HG02970 (cell line): ENCODE measurements around the gene ALG8.
"Not testable (repeated sequence)": the region's sequence is repeated elsewhere in the genome, so short reads cannot be mapped to it uniquely, and the experiment has no call there.

Source experiments
- ATAC-seq: cut with Tn5 transposase; IDR thresholded peaks from one replicate; pipeline ENCODE4 v1.9.1; 2021; ENCODE audit warnings: mild to moderate bottlenecking, moderate library complexity, moderate number of reproducible peaks; ENCODE audit not compliant: unreplicated experiment, low FRiP score

The ALG8 gene

DNA sequence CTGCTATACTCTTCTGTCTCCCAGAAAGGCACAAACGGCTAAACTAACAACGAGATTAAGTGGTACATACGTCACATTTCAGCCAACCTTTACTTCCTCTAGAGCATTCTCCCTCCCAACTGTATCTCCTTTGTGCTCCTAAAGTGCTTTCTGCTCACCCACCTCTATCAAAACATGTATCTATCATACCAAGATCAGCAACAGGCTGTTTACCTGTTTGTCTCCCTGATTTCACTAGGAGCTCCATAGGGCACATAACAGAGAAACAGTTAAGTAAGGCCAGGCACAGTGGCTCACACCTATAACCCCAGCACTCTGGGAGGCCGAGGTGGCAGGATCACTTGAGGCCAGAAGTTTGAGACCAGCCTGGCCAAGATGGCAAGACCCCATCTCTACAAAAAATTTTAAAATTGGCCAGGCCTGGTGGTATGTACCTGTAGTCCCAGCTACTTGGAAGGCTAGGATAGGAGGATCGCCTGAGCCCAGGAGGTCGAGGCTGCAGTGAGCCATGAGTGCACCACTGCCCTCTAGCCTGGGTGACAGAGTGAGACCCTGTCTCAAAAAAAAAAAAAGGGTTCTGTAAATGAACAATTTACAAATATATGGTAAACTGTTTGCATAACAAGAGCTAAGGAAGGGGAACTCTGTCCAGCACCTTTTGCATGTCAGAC is 62.6 kb downstream of the ALG8 start:
- ATAC-seq: no peak

DNA sequence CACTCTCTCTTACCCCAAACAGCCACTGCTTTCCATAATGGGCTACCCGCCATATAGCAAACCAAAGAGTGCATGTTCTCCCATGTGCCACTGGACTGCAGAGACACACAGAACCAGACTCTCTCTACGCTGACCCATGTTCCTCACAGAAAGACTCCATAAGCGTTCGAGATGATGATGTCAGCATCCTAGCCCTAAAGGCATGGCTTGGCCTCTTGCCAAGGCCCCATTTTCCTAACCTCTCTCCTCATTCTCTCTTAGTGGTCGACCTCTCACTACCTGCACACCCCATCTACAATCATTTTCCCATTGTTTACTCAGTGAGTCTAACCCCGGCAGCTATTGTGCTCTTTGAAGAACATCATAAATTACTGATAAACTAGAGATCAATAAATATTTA is 64.7 kb downstream of the ALG8 start:
- no peak for ATAC-seq

DNA sequence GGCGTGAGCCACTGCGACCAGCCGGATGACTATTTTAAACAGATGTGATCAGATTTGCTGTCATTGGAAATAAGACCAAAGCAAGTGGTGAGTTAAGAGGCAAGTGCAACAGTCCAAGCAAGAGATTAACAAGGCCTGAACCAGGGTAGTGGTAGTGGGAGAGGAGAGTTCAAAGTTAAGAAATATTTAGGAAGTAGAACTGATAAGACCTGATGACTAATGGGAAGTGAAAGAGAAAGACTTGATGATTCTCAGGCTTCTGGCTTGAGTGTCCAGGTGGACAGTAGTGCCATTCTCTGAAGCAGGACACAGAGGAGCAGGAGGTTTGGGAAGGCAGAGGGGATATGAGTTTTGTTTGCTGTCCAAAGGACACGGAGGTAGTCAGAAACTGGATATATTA is 67.0 kb downstream of the ALG8 start:
- ATAC-seq: no peak

DNA sequence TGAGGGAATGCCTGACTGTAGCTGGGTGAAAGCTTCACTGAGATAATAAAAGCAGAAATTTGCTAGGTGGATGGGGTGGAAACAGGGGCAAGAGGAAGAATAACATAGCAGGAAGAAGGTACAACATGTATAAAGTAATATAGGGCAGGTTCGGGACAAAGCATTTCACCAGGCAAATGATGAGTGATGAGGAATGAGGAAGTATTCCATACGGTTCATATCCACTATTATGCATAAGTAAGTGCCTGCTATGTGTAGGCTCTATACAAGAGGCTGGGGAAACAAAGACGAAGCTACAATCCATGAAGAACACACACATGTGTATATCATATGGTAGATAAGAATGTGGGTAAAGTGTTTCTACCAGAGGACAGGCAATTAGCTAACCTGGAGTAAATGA is 67.7 kb downstream of the ALG8 start:
- ATAC-seq: no peak

DNA sequence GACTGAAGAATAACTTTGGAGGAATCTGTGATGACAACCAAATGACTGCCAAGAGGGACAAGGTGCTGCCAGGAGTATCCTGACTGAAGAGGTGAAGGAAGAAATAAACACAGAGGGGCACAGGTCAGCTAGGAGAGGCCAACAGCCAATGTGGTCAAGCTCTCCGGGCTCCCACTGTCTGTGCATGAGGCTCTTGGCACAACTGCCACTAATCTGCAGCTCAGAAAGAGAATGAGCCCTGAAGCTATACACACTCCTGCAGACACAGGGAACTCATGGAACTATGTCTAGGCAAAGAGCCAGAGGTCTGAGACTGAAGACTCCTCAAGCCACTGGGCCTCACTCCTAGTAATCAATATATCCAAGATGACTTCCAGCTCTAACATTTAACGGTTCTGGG is 68.8 kb downstream of the ALG8 start:
- no peak for ATAC-seq

DNA sequence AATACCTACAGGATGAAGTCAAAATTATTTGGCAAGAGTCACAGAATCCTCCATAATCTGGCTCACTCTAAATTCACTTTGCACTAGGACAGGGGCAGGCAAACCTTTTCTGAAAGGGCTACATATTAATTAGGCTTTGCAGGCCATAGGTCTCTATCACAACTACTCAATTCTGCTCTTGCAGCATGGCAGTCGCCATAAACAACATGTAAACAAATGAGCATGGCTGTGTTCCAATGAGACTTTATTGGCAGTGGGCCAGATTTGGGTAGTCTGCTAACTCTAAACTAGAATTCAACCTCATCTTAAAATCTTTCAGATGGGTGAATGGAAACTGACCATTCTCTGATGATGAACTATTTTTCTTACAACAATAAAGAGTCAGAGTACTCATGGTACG is 70.0 kb downstream of the ALG8 start:
- no peak for ATAC-seq

DNA sequence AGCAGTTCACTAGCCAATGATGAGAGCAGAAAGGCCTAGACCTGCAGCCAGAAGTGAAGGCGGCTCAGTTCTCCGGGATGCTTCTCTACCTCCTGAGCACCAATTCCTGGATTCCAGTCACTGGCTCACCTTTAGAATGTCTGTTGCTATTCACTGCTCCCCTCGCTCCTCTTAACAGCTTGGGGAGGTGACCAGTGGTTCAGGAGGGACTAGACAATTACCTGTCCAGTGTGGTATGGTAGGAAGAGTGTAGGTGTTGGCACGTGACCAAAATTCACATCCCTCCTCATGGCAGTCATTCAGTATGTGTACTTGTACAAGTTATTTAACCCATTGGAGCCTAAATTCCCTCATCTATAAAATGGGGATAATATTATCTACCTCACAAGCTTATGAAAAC is 71.7 kb downstream of the ALG8 start:
- ATAC-seq: no peak

DNA sequence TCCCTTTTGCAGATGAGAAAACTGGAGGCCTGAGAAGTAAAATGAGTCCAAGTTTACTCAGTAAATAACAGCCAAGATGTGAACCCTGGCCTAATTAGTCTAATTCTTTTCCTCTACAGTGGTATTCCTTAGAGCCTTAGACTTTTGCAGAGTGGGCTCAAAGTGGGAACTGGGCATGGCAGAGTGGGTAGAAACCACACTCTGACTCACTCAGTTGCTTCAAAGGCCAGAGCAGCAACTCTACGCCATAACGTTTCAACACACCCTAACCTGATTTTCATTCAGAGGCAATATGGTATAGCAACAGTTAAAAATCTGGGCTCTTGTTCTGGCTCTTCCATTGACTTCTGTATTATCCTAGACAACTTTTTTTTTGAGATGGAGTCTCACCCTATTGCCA is 73.0 kb downstream of the ALG8 start:
- no peak for ATAC-seq

DNA sequence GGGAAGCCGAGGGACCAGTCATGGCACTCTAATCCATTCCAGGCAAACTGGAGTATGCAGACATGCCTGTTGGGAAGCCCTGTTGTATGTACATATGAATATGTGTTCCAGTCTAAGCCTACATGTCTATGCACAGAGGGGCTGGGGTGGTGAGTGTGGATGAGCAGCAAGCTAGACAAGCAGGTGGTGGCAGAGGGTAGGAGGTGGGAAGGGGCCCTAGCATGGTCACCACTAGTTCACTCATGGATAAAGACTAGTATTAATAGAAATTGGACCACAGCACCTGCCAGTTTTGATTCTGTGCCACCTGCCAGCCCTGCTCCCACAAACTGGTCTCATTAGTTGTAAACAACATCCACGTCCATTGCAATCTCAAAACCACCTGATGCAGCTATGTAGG is 74.2 kb downstream of the ALG8 start:
- no peak for ATAC-seq

DNA sequence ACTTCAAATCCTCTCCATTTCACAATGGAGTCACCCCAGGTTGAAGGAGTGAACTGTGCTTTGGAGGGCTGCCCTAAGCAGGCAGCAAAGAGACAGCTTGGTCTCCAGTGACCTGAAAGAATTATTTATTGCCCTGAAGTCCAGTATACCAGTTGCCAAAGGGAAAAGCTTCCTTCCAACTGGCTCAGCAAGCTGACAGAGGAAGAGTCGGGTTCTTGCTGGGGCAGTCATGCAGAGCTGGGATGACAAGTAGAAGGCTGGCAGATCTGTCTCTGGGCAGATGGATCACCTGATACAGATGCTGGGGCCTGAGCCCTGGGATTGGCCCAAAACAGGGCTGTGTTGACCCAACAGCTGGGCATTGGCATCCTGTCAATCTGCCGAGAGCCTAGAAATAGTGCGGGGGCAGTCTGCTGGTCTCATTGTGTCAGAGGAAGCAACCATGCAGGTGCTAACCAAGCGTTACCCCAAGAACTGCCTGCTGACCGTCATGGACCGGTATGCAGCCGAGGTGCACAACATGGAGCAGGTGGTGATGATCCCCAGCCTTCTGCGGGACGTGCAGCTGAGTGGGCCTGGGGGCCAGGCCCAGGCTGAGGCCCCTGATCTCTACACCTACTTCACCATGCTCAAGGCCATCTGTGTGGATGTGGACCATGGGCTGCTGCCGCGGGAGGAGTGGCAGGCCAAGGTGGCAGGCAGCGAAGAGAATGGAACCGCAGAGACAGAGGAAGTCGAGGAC is 75.8 kb downstream of the ALG8 start, which contains the start of gene THRSP:
TSS of gene THRSP (plus strand) at position 422 of the 742 bp plus-strand sequence. CDS start at position 443, 21 bp downstream.
- no peak for ATAC-seq

DNA sequence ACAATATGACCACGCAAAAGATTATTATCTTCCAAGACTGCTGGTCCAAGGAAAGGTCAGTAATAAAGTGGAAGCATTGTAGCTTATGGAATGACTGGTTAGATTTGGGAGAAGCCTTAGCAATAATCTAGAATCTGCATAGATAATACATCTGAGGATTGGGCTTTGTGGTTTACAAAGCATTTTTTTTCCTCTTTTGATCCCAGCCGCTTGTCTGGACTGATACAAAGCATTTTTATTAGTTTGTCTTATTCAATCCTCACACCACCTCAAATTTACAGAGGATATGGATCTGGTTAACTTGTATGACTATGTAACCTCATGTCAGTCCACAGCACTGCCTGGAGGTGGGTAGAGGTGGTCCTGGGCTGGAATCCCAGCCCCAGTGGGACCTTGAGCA is 76.8 kb downstream of the ALG8 start:
- ATAC-seq: no peak

DNA sequence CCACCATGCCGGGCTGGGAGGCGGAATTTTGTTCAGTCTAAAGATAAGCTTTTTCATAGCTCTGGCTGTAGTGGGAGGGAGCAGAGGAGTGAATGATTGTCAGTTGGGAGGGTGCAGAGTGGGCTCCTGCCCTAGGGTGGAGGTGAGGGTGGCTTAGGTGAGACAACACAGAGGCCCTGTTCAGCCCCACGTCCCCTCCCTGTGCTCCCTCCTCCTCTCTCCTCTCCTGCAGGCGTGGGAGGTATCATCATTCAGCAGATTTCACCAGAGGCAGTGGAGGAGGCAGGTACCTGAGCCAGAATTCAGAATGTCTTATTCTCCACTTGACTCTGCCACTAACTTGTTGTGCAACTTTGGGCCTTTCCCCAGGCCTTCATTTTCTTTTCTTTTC is 77.5 kb downstream of the ALG8 start:
- ATAC-seq: no peak

DNA sequence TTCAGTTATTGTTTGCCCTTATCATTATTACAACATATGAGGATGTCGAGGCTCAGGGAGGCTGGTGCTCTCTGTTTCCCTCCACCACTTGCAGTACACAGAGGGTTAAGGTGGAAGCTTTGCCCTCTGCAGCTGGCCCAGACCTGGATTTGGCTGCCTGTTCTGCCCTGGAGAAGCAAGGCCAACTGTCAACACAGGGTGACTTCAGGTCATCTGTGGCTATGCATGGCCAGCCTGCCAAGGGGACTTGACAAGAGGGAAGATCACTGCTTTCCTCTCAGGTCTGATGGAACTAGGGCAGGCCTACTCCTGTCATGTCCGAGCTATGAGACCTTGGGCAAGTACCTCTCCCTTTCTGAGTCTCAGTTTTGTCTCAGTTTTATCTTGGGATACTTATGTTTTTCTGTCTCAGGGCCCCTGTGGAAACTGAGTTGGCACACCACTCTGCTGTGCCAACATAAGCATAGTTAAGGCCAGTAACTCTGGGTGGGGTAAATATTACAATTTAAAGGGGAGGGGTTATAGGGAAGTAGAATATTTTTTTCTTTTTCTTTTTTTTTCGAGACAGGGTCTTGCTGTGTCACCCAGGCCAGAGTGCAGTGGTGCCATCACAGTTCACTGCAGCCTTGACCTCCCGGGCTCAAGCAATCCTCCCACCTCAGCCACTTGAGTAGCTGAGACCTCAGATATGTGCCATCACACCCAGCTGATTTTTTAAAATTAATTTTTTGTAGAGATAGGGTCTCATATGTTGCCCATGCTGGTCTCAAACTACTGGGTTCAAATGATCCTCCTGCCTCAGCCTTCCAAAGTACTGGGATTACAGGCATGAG is 78.1 kb downstream of the ALG8 start:
- ATAC-seq: no peak

DNA sequence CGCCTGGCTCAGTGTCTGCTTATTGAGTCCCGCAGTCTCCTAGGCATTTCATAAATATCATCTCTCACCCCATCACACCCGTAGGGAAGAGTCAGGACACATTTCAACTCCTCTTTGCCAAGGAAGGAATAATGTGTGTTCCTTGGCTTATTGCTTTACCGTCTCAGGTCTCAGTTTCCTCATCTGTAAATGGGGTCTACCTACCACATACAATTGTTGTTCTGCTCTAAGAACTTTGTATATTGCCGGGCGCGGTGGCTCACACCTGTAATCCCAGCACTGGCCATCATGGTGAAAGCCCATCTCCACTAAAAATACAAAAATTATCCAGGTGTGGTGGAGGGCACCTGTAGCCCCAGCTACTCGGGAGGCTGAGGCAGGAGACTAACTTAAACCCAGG is 78.9 kb downstream of the ALG8 start:
- no peak for ATAC-seq

DNA sequence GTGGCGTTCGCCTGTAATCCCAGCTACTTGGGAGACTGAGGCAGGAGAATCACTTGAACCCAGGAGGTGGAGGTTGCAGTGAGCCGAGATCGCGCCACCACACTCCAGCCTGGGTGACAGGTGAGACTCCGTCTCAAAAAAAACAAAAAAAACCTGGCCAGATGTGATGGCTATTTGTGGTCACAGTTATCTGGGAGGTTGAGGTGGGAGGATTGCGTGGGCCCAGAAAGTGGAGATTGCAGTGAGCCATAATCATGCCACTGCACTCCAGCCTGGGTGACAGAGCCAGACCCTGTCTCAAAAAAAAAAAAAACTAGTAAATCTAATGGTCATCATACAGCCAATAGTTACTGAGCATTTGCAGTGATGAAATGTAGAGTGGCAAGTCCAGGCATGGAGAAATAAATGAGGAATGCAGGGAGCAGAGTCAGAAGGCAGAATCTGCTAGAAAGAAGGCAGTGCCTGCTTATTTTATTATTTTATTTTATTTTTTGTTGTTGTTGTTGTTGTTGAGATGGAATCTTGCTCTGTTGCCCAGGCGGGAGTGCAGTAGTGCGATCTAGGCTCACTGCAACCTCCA is 79.6 kb downstream of the ALG8 start:
- ATAC-seq: not testable (repeated sequence)

DNA sequence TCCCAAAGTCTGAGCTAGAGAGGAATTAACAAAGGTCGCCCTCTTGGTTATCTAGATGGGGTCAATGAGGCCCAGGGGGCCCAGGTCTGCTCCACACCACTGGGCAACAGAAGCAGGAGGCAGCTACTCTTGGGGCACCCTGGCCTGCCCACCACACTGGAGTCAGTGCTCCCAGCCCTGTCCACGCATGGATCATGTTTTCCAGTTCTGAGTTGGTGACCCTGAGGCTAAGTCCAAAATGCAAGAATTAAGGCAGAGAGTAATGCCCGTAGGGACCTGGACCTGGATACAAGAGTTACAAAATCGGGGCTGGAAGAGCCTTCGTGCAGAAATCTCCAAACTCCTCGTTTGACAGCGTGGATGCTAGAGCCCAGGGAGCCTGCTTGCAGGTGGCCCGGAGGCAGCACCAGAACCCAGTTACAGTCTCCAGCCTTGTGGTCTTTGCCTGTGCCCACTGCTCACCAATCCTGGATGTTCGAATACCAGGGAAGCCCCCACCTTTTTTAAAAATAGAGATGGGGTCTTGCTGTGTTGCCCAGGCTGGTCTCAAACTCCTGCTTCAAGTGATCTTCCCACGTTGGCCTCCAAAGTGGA is 81.9 kb downstream of the ALG8 start:
- no peak for ATAC-seq

DNA sequence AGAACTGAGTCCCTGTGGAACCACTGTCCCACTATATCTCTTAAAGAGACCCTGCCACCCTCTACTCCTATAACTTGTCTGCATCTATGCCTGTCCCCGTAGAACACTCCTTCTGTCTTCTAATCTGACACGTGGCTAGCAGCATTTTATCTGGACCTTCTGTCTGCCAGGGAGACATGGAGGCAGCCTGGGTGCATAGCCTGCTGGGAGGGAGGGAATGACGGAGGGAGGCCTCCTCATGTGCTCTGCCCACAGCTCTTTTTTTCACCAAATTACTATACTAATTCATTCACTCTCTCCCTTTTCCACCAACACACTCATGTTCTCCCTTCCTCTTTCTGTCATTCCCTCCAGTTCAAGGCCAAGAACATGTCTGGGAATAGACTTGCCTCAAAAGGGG is 83.3 kb downstream of the ALG8 start:
- no peak for ATAC-seq

DNA sequence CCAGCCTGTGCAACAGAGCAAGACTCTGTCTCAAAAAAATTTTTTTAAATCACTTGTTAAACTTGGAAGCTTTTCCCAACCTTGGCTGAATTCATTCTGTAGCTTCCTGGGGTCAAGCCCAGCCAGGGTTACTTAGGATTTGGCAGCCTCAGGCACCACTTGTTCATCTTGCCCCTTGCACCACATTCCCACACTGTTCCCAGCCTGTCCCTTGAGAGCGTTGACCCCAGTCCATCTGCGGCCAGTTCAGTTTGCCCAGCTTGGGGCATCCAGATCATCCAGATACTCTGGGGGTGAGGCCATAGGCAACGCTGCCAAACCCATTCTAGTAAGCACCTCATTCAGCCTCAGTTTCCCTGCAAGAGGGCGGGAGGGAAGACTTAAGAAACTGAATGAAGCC is 84.5 kb downstream of the ALG8 start:
- no peak for ATAC-seq

DNA sequence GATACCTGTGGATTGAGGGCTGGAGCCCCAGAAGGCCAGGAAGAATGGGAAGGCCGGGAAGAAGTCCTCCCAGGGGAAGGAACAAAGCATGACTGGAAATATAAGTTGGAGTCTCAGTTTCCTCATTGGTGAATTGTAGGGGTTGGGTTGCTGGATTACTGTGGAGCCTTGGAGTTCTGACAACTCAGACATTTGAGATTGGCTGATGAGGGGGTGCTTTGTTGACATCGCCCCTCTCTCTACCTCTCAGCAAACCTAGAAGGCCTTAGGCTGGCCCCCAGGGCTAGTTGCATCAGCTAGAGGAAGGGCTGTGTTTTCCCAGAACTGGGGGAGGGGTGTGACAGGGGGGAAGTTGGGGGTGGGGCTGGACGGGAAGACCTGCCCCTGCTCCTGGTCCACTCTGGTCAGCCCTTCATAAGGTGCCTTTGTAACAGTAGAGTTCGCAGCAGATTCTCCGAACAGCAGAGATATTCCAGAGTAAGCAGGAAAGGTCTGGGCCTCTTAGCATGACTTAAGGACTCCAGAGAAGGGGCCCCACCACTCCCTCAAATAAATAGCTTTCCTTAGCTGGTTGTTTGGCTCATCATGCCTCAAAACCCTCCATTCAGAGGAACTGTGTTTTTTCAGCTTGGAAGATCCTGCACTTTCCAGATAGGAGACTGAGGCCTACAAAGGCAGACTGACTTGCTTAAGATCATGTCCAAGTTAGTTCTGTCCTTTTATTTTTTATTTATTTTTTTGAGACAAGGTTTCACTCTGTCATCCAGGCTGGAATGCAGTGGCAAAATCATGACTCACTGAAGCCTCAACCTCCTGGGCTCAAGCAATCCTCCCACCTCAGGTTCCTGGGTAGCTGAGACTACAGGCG is 88.2 kb downstream of the ALG8 start:
- ATAC-seq: no peak
